Astrocyte (in vitro differentiated cells and primary cell): ENCODE data around the gene ZSWIM3.

Source experiments
- CTCF ChIP-seq: IDR thresholded peaks from 2 replicates; pipeline ENCODE4 v1.5.1; 2011; ENCODE audit warnings: low read depth, mild to moderate bottlenecking, inconsistent platforms, low read length, moderate library complexity; ENCODE audit not compliant: insufficient read depth
- EZH2 ChIP-seq: IDR thresholded peaks from 2 replicates; pipeline ENCODE4 v1.6.1; 2012; ENCODE audit warnings: mild to moderate bottlenecking, low read length, inconsistent platforms; ENCODE audit not compliant: insufficient read depth

- TF ChIP-seq CTCF (no peak), EZH2 (no peak)
Observed at GRCh38 chr20:45920462-45921336, 63.3 kb downstream of the ZSWIM3 start.
